GM19193 (cell line): ENCODE results near the gene SNAP29.

Experiments
- POLR2A ChIP-seq: IDR thresholded peaks from 4 replicates; pipeline ENCODE4 v1.6.1; 2011; ENCODE audit not compliant: insufficient read depth, insufficient read length; ENCODE audit errors: extremely low read depth

The SNAP29 gene

DNA sequence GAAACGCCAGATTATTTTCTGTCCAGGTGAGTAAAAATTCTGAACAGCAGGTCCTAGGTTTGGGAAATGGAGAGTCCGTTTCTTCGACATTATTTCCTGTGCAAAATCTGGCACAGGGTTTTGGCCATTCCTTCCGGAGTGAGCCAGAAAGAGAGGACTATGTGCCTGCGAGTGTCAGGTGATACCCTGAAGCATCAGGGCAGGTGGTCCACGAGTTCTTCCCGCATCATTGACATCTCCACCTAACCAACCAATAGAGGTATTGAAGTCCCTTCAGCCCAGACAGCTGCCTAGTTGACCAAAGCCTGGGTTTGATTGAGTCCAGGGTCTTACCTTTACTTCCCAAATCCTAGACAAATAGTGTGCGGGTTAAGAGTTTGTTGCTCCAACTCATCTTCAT is 808 bp downstream of the SNAP29 start:
- TF ChIP-seq POLR2A: no peak

DNA sequence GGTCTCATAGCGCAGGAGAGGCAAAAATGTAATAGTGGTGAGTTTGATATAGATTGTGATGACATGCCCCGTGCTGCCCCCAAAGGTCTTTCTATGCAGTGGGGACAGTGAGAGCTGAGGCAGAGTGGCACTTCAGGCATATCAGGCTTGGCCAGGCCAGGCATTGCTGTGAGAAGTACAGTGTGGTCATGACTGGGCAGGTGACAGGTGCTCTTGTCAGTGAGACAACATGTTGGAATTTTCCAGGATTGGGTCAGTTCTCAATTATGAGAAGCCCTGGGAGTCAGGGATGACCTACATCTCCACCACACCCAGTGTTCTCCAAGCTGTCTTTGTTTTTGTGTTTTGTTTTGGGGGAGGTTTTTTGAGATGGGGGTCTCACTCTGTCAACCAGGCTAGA is 3.7 kb downstream of the SNAP29 start:
- no peak for TF ChIP-seq POLR2A

DNA sequence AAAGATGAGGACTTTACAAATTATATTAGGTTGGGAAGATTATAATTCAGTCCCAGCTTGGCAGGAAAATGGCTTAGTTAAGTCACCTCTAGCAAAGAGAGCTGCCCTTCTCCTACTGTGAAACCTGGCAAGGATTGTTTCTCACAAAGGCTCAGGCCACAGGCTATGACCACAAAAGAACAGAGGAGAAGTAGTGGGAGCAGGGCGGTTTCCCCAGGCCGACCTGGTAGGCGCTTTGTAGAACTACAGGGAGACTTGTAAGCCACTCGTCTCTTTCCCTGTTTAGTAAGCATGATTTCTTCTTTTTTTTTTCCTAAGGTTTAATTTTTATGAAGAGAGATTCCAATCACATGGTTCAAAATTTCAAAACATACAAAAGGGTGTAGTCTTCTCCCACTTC is 4.6 kb downstream of the SNAP29 start:
- no peak for TF ChIP-seq POLR2A

DNA sequence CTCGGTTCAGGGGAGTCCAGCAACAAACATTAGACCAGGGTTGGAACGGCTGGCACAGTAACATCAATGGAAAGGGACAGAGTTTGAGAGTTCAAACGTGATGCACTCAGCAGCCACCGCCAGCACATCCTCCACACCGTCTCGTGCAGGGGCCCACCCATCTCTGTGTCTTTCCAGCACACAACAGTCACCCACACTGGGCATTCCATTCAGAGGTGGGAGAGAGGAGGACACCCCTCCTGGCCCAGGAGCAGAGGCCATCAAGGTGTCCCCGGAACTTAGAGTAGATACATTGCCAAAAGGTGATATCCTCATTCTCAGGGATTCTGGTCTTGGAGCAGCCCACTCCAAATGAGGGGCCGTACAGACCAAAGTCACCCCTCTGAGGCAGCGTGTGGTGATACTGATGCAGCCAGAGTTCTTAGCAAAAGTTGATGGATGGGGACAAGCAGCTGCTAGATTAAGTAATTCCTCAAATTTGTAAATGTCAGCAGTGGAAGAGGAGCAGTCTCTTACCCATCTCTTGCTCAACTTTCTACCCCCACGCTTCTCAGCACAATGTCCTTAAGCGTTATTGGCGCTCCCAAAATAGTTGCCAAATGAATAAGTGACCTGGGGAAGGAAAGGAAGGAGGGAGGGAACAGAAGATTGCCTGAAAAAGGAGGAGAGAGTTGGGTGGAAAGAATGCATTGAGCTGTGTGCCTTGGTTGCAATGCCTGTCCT is 5.5 kb downstream of the SNAP29 start:
- no peak for TF ChIP-seq POLR2A

DNA sequence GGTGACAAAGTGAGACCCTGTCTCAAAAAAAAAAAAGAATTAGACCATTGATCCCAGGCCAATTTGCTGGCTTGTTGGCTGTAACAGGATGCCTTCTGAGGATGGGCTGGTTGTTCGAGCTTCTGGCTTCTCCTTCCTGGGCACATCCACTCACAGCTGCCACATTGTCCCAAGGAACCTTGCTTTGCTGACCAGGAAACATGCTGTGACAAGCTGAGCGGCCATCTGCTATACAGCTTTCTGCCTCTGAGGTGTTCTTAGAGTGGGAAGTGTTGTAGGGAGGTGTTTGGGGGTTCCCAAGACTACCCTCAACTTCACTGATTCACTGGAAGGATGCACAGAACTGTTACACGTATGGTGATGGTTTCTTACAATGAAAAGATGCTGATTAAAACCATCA is 6.5 kb downstream of the SNAP29 start:
- no peak for TF ChIP-seq POLR2A

DNA sequence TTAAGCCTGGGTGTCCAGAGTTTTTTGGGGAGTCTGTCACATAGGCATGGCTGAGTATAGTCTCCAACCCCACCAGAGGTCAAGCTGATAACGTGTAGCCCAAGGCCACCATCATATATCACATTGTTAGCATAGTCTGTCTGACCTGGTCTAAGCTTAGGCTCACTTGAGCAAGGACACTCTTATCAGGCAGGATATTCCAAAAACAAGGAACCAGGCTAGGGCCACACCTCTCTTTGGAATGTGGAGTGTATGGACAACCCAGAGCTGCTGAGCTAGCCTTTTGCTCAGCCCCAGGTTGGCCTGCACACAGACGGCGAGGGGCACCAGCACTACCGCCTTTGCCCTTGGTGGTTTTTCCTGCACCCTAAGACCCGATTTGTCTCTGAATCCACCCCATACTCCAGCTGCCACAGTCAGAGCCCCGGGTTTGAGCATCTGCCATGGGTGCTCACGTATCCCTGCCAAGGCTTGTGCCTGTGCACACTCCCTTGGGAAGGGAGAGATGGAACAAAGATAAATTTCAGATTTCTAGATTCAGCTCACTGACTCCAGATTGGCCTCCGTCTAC is 7.2 kb downstream of the SNAP29 start:
- TF ChIP-seq POLR2A: no peak

DNA sequence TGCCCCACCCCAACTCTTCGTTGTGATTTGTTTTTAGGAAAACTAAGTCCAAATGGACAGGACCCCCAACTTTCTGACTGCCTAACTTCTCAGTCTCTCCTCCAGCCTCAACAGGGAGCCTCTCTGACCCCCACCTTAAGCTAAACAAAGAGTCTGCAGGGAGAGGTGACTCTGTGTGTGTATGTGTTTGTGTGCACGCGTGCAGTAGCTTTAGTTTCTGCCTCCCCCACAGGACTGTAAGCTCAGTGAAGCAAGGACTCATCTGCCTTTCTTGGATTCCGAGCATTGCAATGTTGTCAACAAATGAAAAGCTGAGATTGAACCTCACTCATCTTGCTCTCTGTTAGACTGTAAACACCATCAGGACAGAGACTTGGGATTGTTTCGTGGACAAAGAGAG is 7.9 kb downstream of the SNAP29 start:
- TF ChIP-seq POLR2A: no peak

DNA sequence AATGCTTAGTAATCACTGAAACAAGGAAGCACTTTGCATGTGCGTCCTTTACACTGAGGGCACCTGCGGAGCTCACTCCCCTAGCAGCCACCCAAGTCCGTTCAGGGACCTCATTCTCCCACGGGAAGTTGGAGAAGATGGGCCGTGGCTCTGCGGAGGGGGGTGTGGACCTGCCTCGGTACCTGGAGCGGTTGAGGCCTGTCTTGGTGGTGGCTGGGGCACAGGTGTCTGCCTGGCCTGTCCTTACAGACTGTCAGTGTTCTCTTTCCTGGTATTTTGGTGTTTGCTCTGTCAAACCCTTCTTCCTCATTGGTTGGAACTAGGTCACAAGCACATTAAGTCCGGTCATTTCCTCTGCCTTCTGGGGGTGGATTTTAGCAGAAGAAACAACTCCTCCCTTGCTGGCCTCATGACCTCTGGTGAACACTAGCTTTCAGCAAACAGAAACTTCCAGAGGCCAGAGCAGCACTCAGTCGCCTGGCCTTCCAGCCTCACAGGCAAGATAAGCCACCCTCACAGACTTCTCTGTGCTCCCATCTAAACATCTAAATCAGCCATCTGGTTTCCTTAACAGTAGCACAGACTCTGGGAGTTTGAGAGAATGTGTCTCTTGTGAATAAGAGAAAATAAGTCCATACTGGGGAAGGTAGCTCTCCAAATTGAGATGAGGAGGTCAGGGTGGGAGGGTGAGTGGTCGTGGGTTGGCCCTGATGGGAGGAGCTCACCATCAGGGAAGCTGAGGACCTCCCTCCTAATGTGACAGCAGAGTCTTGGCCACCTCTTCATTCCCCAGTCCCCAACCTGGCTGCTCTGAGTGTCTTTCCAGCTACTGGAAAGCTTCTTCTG is 8.6 kb downstream of the SNAP29 start:
- no peak for TF ChIP-seq POLR2A

DNA sequence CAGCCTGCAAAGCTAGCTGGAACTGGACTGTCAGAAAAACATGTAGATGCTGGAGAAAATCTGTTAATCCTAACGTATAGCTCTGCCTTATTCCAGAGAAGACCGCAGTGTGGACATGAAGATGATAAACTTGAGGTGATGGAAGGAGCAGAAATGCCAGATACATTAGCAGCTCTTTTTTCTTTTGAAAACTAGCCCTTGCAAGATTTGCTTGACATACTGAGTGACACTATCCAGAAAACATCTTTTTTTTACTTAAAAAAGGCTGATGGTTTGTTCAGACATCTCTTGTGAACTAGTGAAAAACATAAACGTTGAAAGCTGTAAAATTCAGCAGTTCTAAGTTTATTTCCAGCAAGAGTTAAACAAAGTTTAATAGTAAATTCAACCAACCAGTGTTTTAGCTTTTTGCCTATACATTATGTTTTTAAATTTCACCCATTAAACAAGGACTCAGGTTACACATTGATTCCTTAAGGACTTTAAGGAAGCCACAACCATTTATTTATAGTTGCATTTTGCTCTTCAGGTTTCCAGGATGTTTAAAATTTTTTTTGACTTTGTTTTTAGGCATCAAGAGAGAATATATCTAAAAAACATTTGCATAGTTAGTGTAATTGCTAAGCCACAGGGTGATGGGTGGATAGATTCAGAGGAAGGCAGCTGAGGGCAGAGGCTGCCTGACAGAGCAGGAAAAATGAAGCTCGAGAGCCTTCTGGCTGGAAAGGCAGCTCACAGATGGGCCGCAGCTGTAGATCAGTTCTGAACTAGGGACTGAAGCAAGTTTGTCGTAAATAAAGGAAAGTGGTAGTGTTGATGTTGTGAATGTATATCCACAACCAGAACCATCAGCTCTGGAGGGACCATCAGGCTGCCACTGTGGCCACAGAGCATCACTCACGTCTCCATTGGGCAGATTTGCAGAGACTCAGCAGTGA is 9.5 kb downstream of the SNAP29 start:
- no peak for TF ChIP-seq POLR2A

DNA sequence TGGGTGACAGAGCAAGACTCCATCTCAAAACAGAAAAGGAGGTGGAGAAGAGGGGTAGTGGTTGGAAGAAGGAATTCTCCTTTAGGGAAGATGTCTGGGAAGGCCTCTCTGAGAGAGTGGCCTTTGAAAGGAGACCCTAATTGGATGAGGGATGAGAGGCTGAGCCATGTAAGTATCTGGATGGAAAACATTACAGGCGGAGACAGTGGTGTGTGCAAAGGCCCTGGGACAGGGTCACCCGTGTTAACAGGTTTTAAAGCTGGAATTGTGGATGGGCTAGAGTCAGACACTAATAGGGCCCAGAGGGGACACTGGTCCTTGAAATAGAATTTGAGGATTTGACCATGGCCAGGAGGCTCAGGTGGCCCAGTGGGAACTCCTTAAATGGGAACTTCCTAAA is 10.4 kb downstream of the SNAP29 start:
- no peak for TF ChIP-seq POLR2A

DNA sequence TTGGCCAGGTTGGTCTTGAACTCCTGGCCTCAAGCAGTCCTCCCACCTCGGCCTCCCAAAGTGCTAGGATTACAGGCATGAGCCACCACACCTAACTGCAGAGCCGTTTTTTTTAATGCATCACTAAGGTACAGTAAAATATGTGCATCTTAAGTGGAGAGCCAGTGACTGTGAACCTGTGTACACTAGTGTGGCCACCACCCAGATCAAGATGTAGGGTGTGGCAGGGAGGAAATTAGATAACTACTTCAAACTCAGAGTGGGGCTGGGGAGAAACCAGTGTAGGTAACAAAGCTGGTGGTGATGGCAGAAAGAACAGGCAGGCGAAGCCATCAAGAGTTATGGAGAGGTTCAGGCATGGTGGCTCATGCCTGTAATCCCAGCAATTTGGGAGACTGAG is 14.4 kb downstream of the SNAP29 start:
- TF ChIP-seq POLR2A: no peak

DNA sequence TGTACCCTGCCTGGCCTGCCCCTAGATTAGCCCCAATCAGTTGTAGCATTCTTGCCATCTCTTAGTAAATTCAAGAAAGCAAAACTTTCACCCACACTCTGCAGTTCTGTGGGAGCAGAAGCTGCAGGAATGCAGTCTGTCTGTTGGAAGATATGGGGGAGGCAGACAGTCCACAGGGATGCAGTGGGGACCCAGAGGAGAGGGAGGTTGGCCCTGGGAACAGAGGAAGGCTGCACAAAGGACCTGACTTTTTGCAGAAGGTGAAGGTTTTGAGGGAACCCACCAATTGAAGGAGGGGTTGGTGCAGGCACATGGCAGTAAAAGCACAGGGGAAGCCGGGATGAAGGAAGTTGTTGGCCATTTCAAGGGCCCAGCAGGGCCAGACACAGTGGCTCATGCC is 16.5 kb downstream of the SNAP29 start:
- TF ChIP-seq POLR2A: no peak

DNA sequence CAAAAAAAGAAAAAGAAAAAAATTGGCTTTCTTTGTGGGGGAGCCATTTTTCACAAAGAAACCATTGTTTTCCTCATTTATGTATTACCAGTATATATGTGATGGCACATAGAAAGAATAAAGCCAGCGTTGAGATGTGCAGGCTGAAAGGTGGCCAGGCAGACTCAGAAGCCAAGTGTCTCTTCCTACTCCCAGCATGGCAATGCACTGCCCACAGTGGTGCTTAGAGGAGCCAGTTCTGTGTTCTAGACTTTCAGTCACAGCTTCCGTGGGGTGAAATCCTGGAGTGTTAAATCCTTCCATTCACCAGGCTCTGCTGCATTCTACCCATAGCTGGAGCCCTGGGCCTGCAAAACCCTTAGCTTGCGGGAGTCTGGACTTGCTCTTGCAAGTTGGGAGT is 18.9 kb downstream of the SNAP29 start:
- no peak for TF ChIP-seq POLR2A

DNA sequence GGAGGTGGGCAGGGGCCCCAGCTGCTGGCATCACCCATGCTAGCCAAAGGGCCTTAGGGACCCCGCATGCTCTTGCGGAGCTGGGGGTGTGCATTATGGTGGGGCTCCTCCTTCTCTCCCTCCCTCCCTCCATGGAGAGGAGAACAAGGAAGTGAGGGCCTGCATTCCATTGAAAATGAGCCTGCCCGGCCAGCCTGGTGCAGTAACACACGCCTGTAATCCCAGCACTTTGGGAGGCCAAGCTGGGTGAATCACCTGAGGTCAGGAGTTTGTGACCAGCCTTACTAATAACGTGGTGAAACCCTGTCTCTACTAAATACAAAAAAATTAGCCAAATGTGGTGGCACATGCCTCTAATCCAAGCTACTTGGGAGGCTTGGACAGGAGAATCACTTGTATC is 22.4 kb downstream of the SNAP29 start:
- TF ChIP-seq POLR2A: no peak
